ENCODE measurements around the gene CENPB. TPM values are rescaled to one million over a fixed set of nuclear protein-coding genes. Genes with fewer than 3 reads are reported as not detected.

The CENPB gene
- total RNA-seq, 1 donor from 2014 or later = 46.4 TPM

- Histone ChIP-seq H3K36me3 (ENCODE audit: control insufficient read depth in 3 of 3, insufficient read depth in 3 of 3, low read length in 3 of 3) (peaks cover 0 to 10% (median 7%) of the 10 kb centered on the region in 3 donors), H3K4me1 (ENCODE audit: control insufficient read depth in 3 of 3, insufficient read depth in 3 of 3, low read length in 3 of 3) (peaks cover 0 to 13% (median 5%) of the 10 kb centered on the region in 3 donors), H3K9me3 (ENCODE audit: control insufficient read depth in 3 of 3, low read length in 3 of 3) (no peaks in the 10 kb centered on the region), H3K9ac (ENCODE audit: low read depth in 1 of 3, low read length in 3 of 3) (no peak overlapping the region), H3K4me3 (ENCODE audit: low read length in 3 of 3) (peak overlapping the region in 2 of 3 donors; percentile 23 to 54), H3K27me3 (ENCODE audit: control insufficient read depth in 3 of 3, insufficient read depth in 3 of 3, low read length in 3 of 3) (peaks cover 13 to 32% (median 21%) of the 10 kb centered on the region in 3 donors), H3K27ac (ENCODE audit: low read depth, low read length) (no peak overlapping the region)
Observed at GRCh38 chr20:3752386-3752759, 34.2 kb downstream of the CENPB start.

- H3K9me3 ChIP-seq (ENCODE audit: control insufficient read depth in 3 of 3, low read length in 3 of 3) = no peaks in the 10 kb centered on the region
- peaks cover 13 to 37% (median 25%) of the 10 kb centered on the region in 3 donors for H3K27me3 ChIP-seq (ENCODE audit: control insufficient read depth in 3 of 3, insufficient read depth in 3 of 3, low read length in 3 of 3)
- peak overlapping the region in 2 of 3 donors; percentile 23 to 54 for H3K4me3 ChIP-seq (ENCODE audit: low read length in 3 of 3)
- no peak overlapping the region for H3K9ac ChIP-seq (ENCODE audit: low read depth in 1 of 3, low read length in 3 of 3)
- H3K36me3 ChIP-seq (ENCODE audit: control insufficient read depth in 3 of 3, insufficient read depth in 3 of 3, low read length in 3 of 3) = peaks cover 0 to 14% (median 13%) of the 10 kb centered on the region in 3 donors
- H3K27ac ChIP-seq (ENCODE audit: low read depth, low read length) = no peak overlapping the region
- peaks cover 0 to 13% (median 5%) of the 10 kb centered on the region in 3 donors for H3K4me1 ChIP-seq (ENCODE audit: control insufficient read depth in 3 of 3, insufficient read depth in 3 of 3, low read length in 3 of 3)
Observed at GRCh38 chr20:3751675-3752385, 34.7 kb downstream of the CENPB start.

- Histone ChIP-seq H3K27me3 (ENCODE audit: control insufficient read depth in 3 of 3, insufficient read depth in 3 of 3, low read length in 3 of 3) (peaks cover 13 to 37% (median 28%) of the 10 kb centered on the region in 3 donors), H3K4me1 (ENCODE audit: control insufficient read depth in 3 of 3, insufficient read depth in 3 of 3, low read length in 3 of 3) (peaks cover 0 to 13% (median 5%) of the 10 kb centered on the region in 3 donors), H3K36me3 (ENCODE audit: control insufficient read depth in 3 of 3, insufficient read depth in 3 of 3, low read length in 3 of 3) (peaks cover 0 to 14% (median 13%) of the 10 kb centered on the region in 3 donors), H3K9me3 (ENCODE audit: control insufficient read depth in 3 of 3, low read length in 3 of 3) (no peaks in the 10 kb centered on the region), H3K27ac (ENCODE audit: low read depth, low read length) (no peak overlapping the region), H3K9ac (ENCODE audit: low read depth in 1 of 3, low read length in 3 of 3) (no peak overlapping the region), H3K4me3 (ENCODE audit: low read length in 3 of 3) (no peak overlapping the region)
Observed at GRCh38 chr20:3751305-3751674, 35.2 kb downstream of the CENPB start.

GRCh38 chr20:3749689-3750531 is 36.6 kb downstream of the CENPB start:
- Histone ChIP-seq H3K9me3 (ENCODE audit: control insufficient read depth in 3 of 3, low read length in 3 of 3) (no peaks in the 10 kb centered on the region), H3K27me3 (ENCODE audit: control insufficient read depth in 3 of 3, insufficient read depth in 3 of 3, low read length in 3 of 3) (peaks cover 17 to 37% (median 30%) of the 10 kb centered on the region in 3 donors), H3K4me1 (ENCODE audit: control insufficient read depth in 3 of 3, insufficient read depth in 3 of 3, low read length in 3 of 3) (peaks cover 0 to 13% (median 5%) of the 10 kb centered on the region in 3 donors), H3K9ac (ENCODE audit: low read depth in 1 of 3, low read length in 3 of 3) (no peak overlapping the region), H3K27ac (ENCODE audit: low read depth, low read length) (no peak overlapping the region), H3K36me3 (ENCODE audit: control insufficient read depth in 3 of 3, insufficient read depth in 3 of 3, low read length in 3 of 3) (peaks cover 0 to 18% (median 12%) of the 10 kb centered on the region in 3 donors), H3K4me3 (ENCODE audit: low read length in 3 of 3) (no peak overlapping the region)

- peaks cover 0 to 13% (median 6%) of the 10 kb centered on the region in 3 donors for H3K4me1 ChIP-seq (ENCODE audit: control insufficient read depth in 3 of 3, insufficient read depth in 3 of 3, low read length in 3 of 3)
Observed at GRCh38 chr20:3749087-3749688, 37.4 kb downstream of the CENPB start.

GRCh38 chr20:3748073-3748472 is 38.5 kb downstream of the CENPB start:
- Histone ChIP-seq H3K9me3 (ENCODE audit: control insufficient read depth in 3 of 3, low read length in 3 of 3) (no peaks in the 10 kb centered on the region), H3K4me1 (ENCODE audit: control insufficient read depth in 3 of 3, insufficient read depth in 3 of 3, low read length in 3 of 3) (peaks cover 0 to 13% (median 4%) of the 10 kb centered on the region in 3 donors), H3K27me3 (ENCODE audit: control insufficient read depth in 3 of 3, insufficient read depth in 3 of 3, low read length in 3 of 3) (peaks cover 23 to 37% (median 30%) of the 10 kb centered on the region in 3 donors), H3K27ac (ENCODE audit: low read depth, low read length) (no peak overlapping the region), H3K9ac (ENCODE audit: low read depth in 1 of 3, low read length in 3 of 3) (no peak overlapping the region), H3K36me3 (ENCODE audit: control insufficient read depth in 3 of 3, insufficient read depth in 3 of 3, low read length in 3 of 3) (peaks cover 0 to 17% (median 16%) of the 10 kb centered on the region in 3 donors), H3K4me3 (ENCODE audit: low read length in 3 of 3) (no peak overlapping the region)

More at GRCh38 chr20:3749087-3749688, 37.4 kb downstream of the CENPB start:
- Histone ChIP-seq H3K27ac (ENCODE audit: low read depth, low read length) (no peak overlapping the region), H3K4me3 (ENCODE audit: low read length in 3 of 3) (no peak overlapping the region), H3K36me3 (ENCODE audit: control insufficient read depth in 3 of 3, insufficient read depth in 3 of 3, low read length in 3 of 3) (peaks cover 0 to 16% (median 13%) of the 10 kb centered on the region in 3 donors), H3K9me3 (ENCODE audit: control insufficient read depth in 3 of 3, low read length in 3 of 3) (no peaks in the 10 kb centered on the region), H3K9ac (ENCODE audit: low read depth in 1 of 3, low read length in 3 of 3) (no peak overlapping the region), H3K27me3 (ENCODE audit: control insufficient read depth in 3 of 3, insufficient read depth in 3 of 3, low read length in 3 of 3) (peaks cover 19 to 37% (median 30%) of the 10 kb centered on the region in 3 donors)

GRCh38 chr20:3747471-3747870 is 39.1 kb downstream of the CENPB start:
- Histone ChIP-seq H3K36me3 (ENCODE audit: control insufficient read depth in 3 of 3, insufficient read depth in 3 of 3, low read length in 3 of 3) (peaks cover 0 to 17% (median 16%) of the 10 kb centered on the region in 3 donors), H3K27me3 (ENCODE audit: control insufficient read depth in 3 of 3, insufficient read depth in 3 of 3, low read length in 3 of 3) (peaks cover 23 to 37% (median 30%) of the 10 kb centered on the region in 3 donors), H3K9ac (ENCODE audit: low read depth in 1 of 3, low read length in 3 of 3) (no peak overlapping the region), H3K27ac (ENCODE audit: low read depth, low read length) (no peak overlapping the region), H3K4me3 (ENCODE audit: low read length in 3 of 3) (no peak overlapping the region), H3K9me3 (ENCODE audit: control insufficient read depth in 3 of 3, low read length in 3 of 3) (no peaks in the 10 kb centered on the region), H3K4me1 (ENCODE audit: control insufficient read depth in 3 of 3, insufficient read depth in 3 of 3, low read length in 3 of 3) (peaks cover 0 to 11% (median 4%) of the 10 kb centered on the region in 3 donors)

GRCh38 chr20:3745686-3746173 is 40.8 kb downstream of the CENPB start:
- Histone ChIP-seq H3K27me3 (ENCODE audit: control insufficient read depth in 3 of 3, insufficient read depth in 3 of 3, low read length in 3 of 3) (peaks cover 23 to 30% (median 27%) of the 10 kb centered on the region in 3 donors), H3K36me3 (ENCODE audit: control insufficient read depth in 3 of 3, insufficient read depth in 3 of 3, low read length in 3 of 3) (peaks cover 0 to 17% (median 11%) of the 10 kb centered on the region in 3 donors), H3K27ac (ENCODE audit: low read depth, low read length) (no peak overlapping the region)

GRCh38 chr20:3744806-3745685 is 41.5 kb downstream of the CENPB start:
- no peak overlapping the region for H3K27ac ChIP-seq (ENCODE audit: low read depth, low read length)
- peaks cover 17 to 26% (median 24%) of the 10 kb centered on the region in 3 donors for H3K27me3 ChIP-seq (ENCODE audit: control insufficient read depth in 3 of 3, insufficient read depth in 3 of 3, low read length in 3 of 3)
- H3K4me3 ChIP-seq (ENCODE audit: low read length in 3 of 3) = no peak overlapping the region
- H3K9me3 ChIP-seq (ENCODE audit: control insufficient read depth in 3 of 3, low read length in 3 of 3) = no peaks in the 10 kb centered on the region
- peaks cover 5 to 11% (median 8%) of the 10 kb centered on the region in 3 donors for H3K4me1 ChIP-seq (ENCODE audit: control insufficient read depth in 3 of 3, insufficient read depth in 3 of 3, low read length in 3 of 3)
- peaks cover 0 to 17% (median 8%) of the 10 kb centered on the region in 3 donors for H3K36me3 ChIP-seq (ENCODE audit: control insufficient read depth in 3 of 3, insufficient read depth in 3 of 3, low read length in 3 of 3)
- H3K9ac ChIP-seq (ENCODE audit: low read depth in 1 of 3, low read length in 3 of 3) = no peak overlapping the region

More at GRCh38 chr20:3745686-3746173, 40.8 kb downstream of the CENPB start:
- Histone ChIP-seq H3K9ac (ENCODE audit: low read depth in 1 of 3, low read length in 3 of 3) (no peak overlapping the region), H3K4me1 (ENCODE audit: control insufficient read depth in 3 of 3, insufficient read depth in 3 of 3, low read length in 3 of 3) (peaks cover 0 to 7% (median 4%) of the 10 kb centered on the region in 3 donors), H3K4me3 (ENCODE audit: low read length in 3 of 3) (no peak overlapping the region), H3K9me3 (ENCODE audit: control insufficient read depth in 3 of 3, low read length in 3 of 3) (no peaks in the 10 kb centered on the region)

Measured in skeletal muscle tissue (tissue), 4 donors.